Keratinocyte (primary cell): ENCODE measurements around the gene CFLAR. TPM values are rescaled to one million over a fixed set of nuclear protein-coding genes. Genes with fewer than 3 reads are reported as not detected.

Source experiments
- DNase-seq: peaks from one replicate; pipeline ENCODE4 v3.0.0-alpha.2; 2011; ENCODE audit warnings: low read depth, missing footprints, low spot score
- FAIRE-seq: peaks from 2 replicates; lab custom pipeline; 2011; peaks lifted over from hg19 to GRCh38; lab: Jason Lieb, UNC
- H2AFZ ChIP-seq: 2 replicates; pipeline ENCODE4 v1.6.0; 2012; ENCODE audit warnings: low read length, control low read depth, inconsistent platforms; ENCODE audit not compliant: control insufficient read depth
- H3K27ac ChIP-seq: 2 replicates; pipeline ENCODE4 v1.5.1; 2011; ENCODE audit warnings: low read length; ENCODE audit not compliant: control insufficient read depth, insufficient read depth
- H3K27me3 ChIP-seq: 3 replicates; pipeline ENCODE4 v1.6.0; 2011; ENCODE audit warnings: low read length; ENCODE audit not compliant: control insufficient read depth, insufficient read depth; ENCODE audit errors: extremely low read depth
- H3K36me3 ChIP-seq, 2 experiments: 2 replicates in 1 of 2; 3 replicates in 1 of 2; pipeline ENCODE4 v1.5.1; 2011; ENCODE audit warnings: low read length in 2 of 2, mild to moderate bottlenecking in 1 of 2; ENCODE audit not compliant: control insufficient read depth in 2 of 2, insufficient read depth in 2 of 2; ENCODE audit errors: extremely low read depth in 1 of 2
- H3K4me1 ChIP-seq: 3 replicates; pipeline ENCODE4 v1.5.1; 2011; ENCODE audit warnings: low read length; ENCODE audit not compliant: control insufficient read depth, insufficient read depth; ENCODE audit errors: extremely low read depth
- H3K4me2 ChIP-seq: 3 replicates; pipeline ENCODE4 v1.6.0; 2011; ENCODE audit warnings: low read depth, low read length; ENCODE audit not compliant: control insufficient read depth, insufficient read depth; ENCODE audit errors: extremely low read depth
- H3K4me3 ChIP-seq, 3 experiments: fragments of 200-600 bp in 1 of 3; sonication (generic) in 1 of 3; 2 replicates in 2 of 3; 3 replicates in 1 of 3; pipeline ENCODE4 v1.5.1; 2011 to 2016; ENCODE audit warnings: low read length in 3 of 3, mild to moderate bottlenecking in 3 of 3, control low read depth in 2 of 3, inconsistent platforms in 1 of 3, low read depth in 1 of 3, mixed read lengths in 1 of 3, mixed run types in 1 of 3, moderate library complexity in 1 of 3; ENCODE audit not compliant: control insufficient read depth in 2 of 3, insufficient read depth in 2 of 3; ENCODE audit errors: extremely low read depth in 1 of 3
- H3K79me2 ChIP-seq: 2 replicates; pipeline ENCODE4 v1.6.0; 2012; ENCODE audit warnings: low read length; ENCODE audit not compliant: control insufficient read depth, insufficient read depth
- H3K9ac ChIP-seq: 3 replicates; pipeline ENCODE4 v1.6.0; 2011; ENCODE audit warnings: low read length; ENCODE audit not compliant: control insufficient read depth, insufficient read depth; ENCODE audit errors: extremely low read depth
- H3K9me1 ChIP-seq: 3 replicates; pipeline ENCODE4 v1.6.0; 2011; ENCODE audit warnings: low read length; ENCODE audit not compliant: control insufficient read depth, insufficient read depth; ENCODE audit errors: extremely low read depth
- H3K9me3 ChIP-seq: 2 replicates; pipeline ENCODE4 v1.5.1; 2012; ENCODE audit warnings: low read depth, low read length; ENCODE audit not compliant: control insufficient read depth
- H4K20me1 ChIP-seq: 3 replicates; pipeline ENCODE4 v1.6.0; 2011; ENCODE audit warnings: low read length; ENCODE audit not compliant: control insufficient read depth, insufficient read depth; ENCODE audit errors: extremely low read depth
- CTCF ChIP-seq, 3 experiments: IDR thresholded peaks in 1 of 3; conservative IDR thresholded peaks in 1 of 3; optimal IDR thresholded peaks in 1 of 3; 2 replicates in 2 of 3; 3 replicates in 1 of 3; pipeline versions ENCODE3 to v1.5.1; 2011; ENCODE audit warnings: low read length in 3 of 3, mild to moderate bottlenecking in 3 of 3, moderate library complexity in 2 of 3, control low read depth in 1 of 3, inconsistent platforms in 1 of 3; ENCODE audit not compliant: insufficient read depth in 2 of 3; ENCODE audit errors: extremely low read depth in 1 of 3
- EZH2 ChIP-seq: IDR thresholded peaks from one replicate; pipeline ENCODE4 v1.6.1; 2012; ENCODE audit warnings: inconsistent platforms, mild to moderate bottlenecking, low read length, moderate library complexity
- dilution Hi-C: fragments of 300-500 bp; cut with MboI; formaldehyde crosslinking; loops from one replicate; pipeline ENCODE4 v1.7.0; 2020; ENCODE audit warnings: low sequenced_read_pairs; ENCODE audit not compliant: extremely low pct_ligation_motif_present
- polyA plus RNA-seq, 5 experiments: library from polyadenylated mRNA; depleted of rRNA in 3 of 5; stranded (reverse) in 3 of 5; stranded (forward) in 1 of 5; unstranded in 1 of 5; fragments of >200 nt; gene quantifications; 1 replicate in 1 of 5; 2 replicates in 3 of 5; 3 replicates in 1 of 5; pipeline versions ENCODE4 v1.2.1 to v1.2.3, GENCODE V29; 2011 to 2012; ENCODE audit warnings: missing spikeins in 2 of 5, low read depth in 1 of 5, low replicate concordance in 1 of 5

CFLAR gene
- polyA plus RNA-seq, 1 donor (not counting 4 experiments of a cell fraction or from before 2014, with no cell fraction given) = 37.3 TPM

DNA sequence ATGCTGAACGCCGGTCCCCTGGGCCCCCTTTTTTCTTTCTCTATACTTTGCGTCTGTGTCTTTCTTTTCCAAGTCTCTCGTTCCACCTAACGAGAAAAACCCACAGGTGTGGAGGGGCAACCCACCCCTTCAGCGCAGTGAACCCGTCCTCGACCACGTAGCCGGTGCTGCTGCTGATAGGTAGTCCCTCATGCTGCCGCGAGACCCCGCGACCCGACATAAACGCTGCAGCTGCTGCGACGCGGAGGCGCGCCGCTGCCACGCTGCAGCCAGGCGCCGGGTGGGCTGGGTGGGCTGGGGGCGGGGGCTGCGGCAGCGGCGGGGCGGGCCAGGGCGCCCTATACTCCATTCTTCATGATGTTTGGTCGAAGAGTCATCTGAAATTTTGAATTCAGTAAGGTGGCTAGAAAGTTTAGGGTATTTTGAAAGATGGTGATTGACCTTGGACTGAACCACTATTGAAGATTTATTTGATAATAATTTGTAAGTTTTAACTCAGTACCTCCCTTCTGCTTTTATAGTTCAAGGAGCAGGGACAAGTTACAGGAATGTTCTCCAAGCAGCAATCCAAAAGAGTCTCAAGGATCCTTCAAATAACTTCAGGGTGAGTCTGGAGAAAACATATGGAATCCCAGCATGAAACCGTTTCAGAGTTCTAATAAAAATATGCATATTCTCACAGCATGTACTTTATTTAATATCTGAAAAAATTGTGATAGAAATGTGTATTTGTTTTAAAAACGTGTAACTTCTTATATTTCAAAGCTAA lies 24.1 kb downstream of the CFLAR start:
- Histone ChIP-seq H3K4me2 (no peak overlapping the region), H3K27ac (no peak overlapping the region), H3K9me3 (no peaks in the 10 kb centered on the region), H3K36me3 (peaks cover 16 to 23% of the 10 kb centered on the region in 2 experiments), H3K4me1 (peaks cover 16% of the 10 kb centered on the region), H3K79me2 (peaks cover 17% of the 10 kb centered on the region), H4K20me1 (no peaks in the 10 kb centered on the region), H3K27me3 (no peaks in the 10 kb centered on the region), H3K9ac (no peak overlapping the region), H3K4me3 (no peak overlapping the region), H3K9me1 (no peaks in the 10 kb centered on the region), H2AFZ (no peak overlapping the region)
- FAIRE-seq (no peak), DNase-seq (no peak)
- dilution Hi-C loops = no loop called here
- TF ChIP-seq CTCF (optimal IDR thresholded peaks at IDR 0.05 in 1 of 3, IDR thresholded peaks at IDR 0.05 in 1 of 3, conservative IDR thresholded peaks at IDR 0.05 in 1 of 3; ENCODE audit: extremely low read depth in 1 of 3, insufficient read depth in 2 of 3, low read length in 3 of 3) (no peak), EZH2 (no peak)

DNA sequence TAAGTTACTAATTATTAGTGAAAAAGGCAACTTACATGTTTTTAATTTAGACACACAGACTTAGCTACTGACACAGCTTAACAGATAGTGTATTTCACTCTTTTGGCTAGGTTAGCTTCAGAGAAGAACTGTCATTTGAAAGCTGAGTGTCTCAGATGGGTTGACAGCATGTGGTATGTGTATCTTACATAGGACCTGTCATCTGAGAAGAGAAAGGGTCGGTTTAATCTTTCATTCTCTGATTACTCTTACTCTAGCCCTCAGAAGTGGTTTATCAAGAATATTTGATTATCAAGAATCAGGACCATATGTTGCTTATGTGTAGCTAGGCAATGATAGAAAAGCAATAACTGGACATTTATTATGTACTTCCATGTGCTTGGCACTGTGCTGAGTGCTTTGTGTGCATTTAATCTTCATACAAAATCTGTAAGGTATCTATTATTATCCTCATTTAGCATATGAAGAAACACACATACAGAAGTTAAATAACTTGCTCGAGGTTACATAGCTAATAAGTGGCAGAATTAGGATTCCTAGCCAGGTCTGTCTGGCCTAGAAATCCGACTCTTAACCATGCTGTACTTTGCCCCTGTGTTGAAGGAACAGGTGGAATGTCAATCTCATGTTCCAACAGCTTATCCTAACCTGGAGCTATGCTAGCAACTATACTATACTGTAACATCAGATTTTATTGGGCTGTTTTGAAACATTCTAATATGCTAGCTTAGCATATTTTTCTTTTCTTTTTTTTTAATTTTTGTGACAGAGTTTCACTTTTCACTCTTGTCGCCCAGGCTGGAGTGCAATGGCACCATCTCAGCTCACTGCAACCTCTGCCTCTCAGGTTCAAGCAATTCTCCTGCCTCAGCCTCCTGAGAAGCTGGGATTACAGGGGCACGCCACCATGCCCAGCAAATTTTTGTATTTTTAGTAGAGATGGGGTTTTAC lies 28.4 kb downstream of the CFLAR start:
- Histone ChIP-seq H3K27ac (no peak overlapping the region), H3K4me3 (no peak overlapping the region), H3K9me3 (no peaks in the 10 kb centered on the region), H4K20me1 (no peaks in the 10 kb centered on the region), H3K9me1 (no peaks in the 10 kb centered on the region), H3K4me1 (peaks cover 17% of the 10 kb centered on the region), H3K9ac (no peak overlapping the region), H3K4me2 (no peak overlapping the region), H3K36me3 (peaks cover under 1 to 8% of the 10 kb centered on the region in 2 experiments), H2AFZ (no peak overlapping the region), H3K79me2 (no peaks in the 10 kb centered on the region), H3K27me3 (no peaks in the 10 kb centered on the region)
- FAIRE-seq = no peak
- TF ChIP-seq EZH2 = no peak
- no peak for TF ChIP-seq CTCF (optimal IDR thresholded peaks at IDR 0.05 in 1 of 3, IDR thresholded peaks at IDR 0.05 in 1 of 3, conservative IDR thresholded peaks at IDR 0.05 in 1 of 3; ENCODE audit: extremely low read depth in 1 of 3, insufficient read depth in 2 of 3, low read length in 3 of 3)
- dilution Hi-C loops = no loop called here
- DNase-seq = no peak
